K562 (cell line): ENCODE results near the gene DOCK1. TPM values are rescaled to one million over a fixed set of nuclear protein-coding genes. Genes with fewer than 3 reads are reported as not detected.

Experiments used
- ATAC-seq: fragments of 200-7000 bp; cut with Tn5 transposase; 3 replicates; pipeline ENCODE4 v1.9.1; 2020; ENCODE audit warnings: moderate library complexity
- BruUV-seq: library from RNA; stranded (reverse); fragments of 400-500 nt; replicated peaks from 2 replicates; lab custom pipeline; 2021; lab: Mats Ljungman, UMichigan
- CTCF ChIA-PET: fragments of 300-600 bp; formaldehyde crosslinking; extraction: SDS; loops from one replicate; lab custom pipeline; 2021; ENCODE audit warnings: low intra/inter-chr PET ratio; lab: Yijun Ruan, JAX
- POLR2A ChIA-PET: fragments of 300-600, 350-650 bp; sonication (Branson Sonifier 250); formaldehyde crosslinking; extraction: SDS; loops from one replicate; lab custom pipeline; 2021; ENCODE audit warnings: antibody characterized with exemption, inconsistent platforms; lab: Yijun Ruan, JAX
- DNase-seq, 4 experiments: peaks; one replicate each; pipeline versions ENCODE4 v3.0.0 to v3.0.0-alpha.2; 2011 to 2018; ENCODE audit warnings: low spot score in 3 of 4, mixed read lengths in 3 of 4; ENCODE audit errors: extremely low read depth in 1 of 4
- FAIRE-seq: peaks from 2 replicates; lab custom pipeline; 2011; peaks lifted over from hg19 to GRCh38; lab: Jason Lieb, UNC
- H2AFZ ChIP-seq: 2 replicates; pipeline ENCODE4 v1.6.0; 2011; ENCODE audit warnings: low read depth, low read length, control low read depth, inconsistent platforms
- H3K27ac ChIP-seq: fragments of 200-600 bp; 3 replicates; pipeline ENCODE4 v1.8.0; 2011; ENCODE audit warnings: low read depth, mild to moderate bottlenecking, control low read depth, inconsistent platforms, low read length, moderate library complexity, mixed read lengths; ENCODE audit errors: extremely low read depth
- H3K27me3 ChIP-seq, 2 experiments: fragments of 300-600 bp in 1 of 2; 2 replicates in 1 of 2; 3 replicates in 1 of 2; pipeline versions ENCODE4 v1.6.0 to v1.8.0; 2011; ENCODE audit warnings: inconsistent platforms in 2 of 2, low read length in 2 of 2, mild to moderate bottlenecking in 1 of 2, mixed read lengths in 1 of 2, moderate library complexity in 1 of 2; ENCODE audit not compliant: control insufficient read depth in 2 of 2, insufficient read depth in 2 of 2
- H3K36me3 ChIP-seq: fragments of 300-600 bp; 3 replicates; pipeline ENCODE4 v1.8.0; 2011; ENCODE audit warnings: mild to moderate bottlenecking, low read length, inconsistent platforms; ENCODE audit not compliant: control insufficient read depth, insufficient read depth
- H3K4me1 ChIP-seq, 2 experiments: fragments of 200-600 bp in 1 of 2; replicated peaks in 1 of 2; 2 replicates in 1 of 2; 3 replicates in 1 of 2; pipeline versions ENCODE4 v1.5.1 to v1.8.0; 2011; ENCODE audit warnings: inconsistent platforms in 2 of 2, low read length in 2 of 2, mild to moderate bottlenecking in 1 of 2, mixed read lengths in 1 of 2, moderate library complexity in 1 of 2; ENCODE audit not compliant: control insufficient read depth in 2 of 2, insufficient read depth in 2 of 2
- H3K4me2 ChIP-seq: 2 replicates; pipeline ENCODE4 v1.6.1; 2011; ENCODE audit warnings: low read length, control low read depth, inconsistent platforms, mixed read lengths; ENCODE audit not compliant: insufficient read depth
- H3K4me3 ChIP-seq: fragments of 200-600 bp; sonication (generic), shearing (Covaris generic); 2 replicates; pipeline ENCODE4 v1.5.1; 2016; ENCODE audit warnings: control low read depth, inconsistent platforms
- H3K79me2 ChIP-seq: fragments of 200-600 bp; 3 replicates; pipeline ENCODE4 v1.8.0; 2011; ENCODE audit warnings: low read length, inconsistent platforms; ENCODE audit not compliant: control insufficient read depth, insufficient read depth
- H3K9ac ChIP-seq, 2 experiments: 2 replicates each; pipeline versions ENCODE4 v1.6.0 to v1.6.1; 2011; ENCODE audit warnings: low read depth in 2 of 2, low read length in 2 of 2, control low read depth in 1 of 2, inconsistent platforms in 1 of 2, mild to moderate bottlenecking in 1 of 2, mixed read lengths in 1 of 2; ENCODE audit not compliant: insufficient read depth in 1 of 2
- H3K9me1 ChIP-seq: one replicate; pipeline ENCODE4 v1.6.0; 2011; ENCODE audit warnings: inconsistent platforms, mild to moderate bottlenecking, low read length, moderate library complexity; ENCODE audit not compliant: control insufficient read depth, insufficient read depth
- H3K9me3 ChIP-seq: replicated peaks from 2 replicates; pipeline ENCODE4 v1.5.1; 2011; ENCODE audit warnings: low read depth, low read length, inconsistent platforms; ENCODE audit not compliant: control insufficient read depth, insufficient read depth
- H4K20me1 ChIP-seq: replicated peaks from 2 replicates; pipeline ENCODE4 v1.6.1; 2011; ENCODE audit warnings: low read length, inconsistent platforms, mixed read lengths; ENCODE audit not compliant: control insufficient read depth, insufficient read depth
- CREB1 ChIP-seq, 2 experiments: sonication (generic) in 1 of 2; formaldehyde crosslinking in 1 of 2; IDR thresholded peaks; 2 replicates each; pipeline versions ENCODE4 v1.6.1 to v1.8.0; 2012 to 2022; ENCODE audit warnings: inconsistent platforms in 1 of 2, mild to moderate bottlenecking in 1 of 2, missing genetic modification reagents in 1 of 2, moderate library complexity in 1 of 2
- ETS2 ChIP-seq: IDR thresholded peaks from 2 replicates; pipeline ENCODE4 v1.6.1; 2016; ENCODE audit warnings: borderline replicate concordance, missing genetic modification characterization, mild to moderate bottlenecking, moderate library complexity, missing compliant biosample characterization; ENCODE audit not compliant: poor library complexity, severe bottlenecking
- HDAC3 ChIP-seq: fragments of 450-650 bp; IDR thresholded peaks from 2 replicates; pipeline ENCODE4 v1.6.1; 2018; ENCODE audit warnings: borderline replicate concordance, mild to moderate bottlenecking, moderate library complexity; ENCODE audit not compliant: partially characterized antibody
- HDGF ChIP-seq: fragments of 450-650 bp; IDR thresholded peaks from 2 replicates; pipeline ENCODE4 v1.6.1; 2016
- MAFG ChIP-seq: fragments of 450-650 bp; conservative IDR thresholded peaks from 2 replicates; pipeline ENCODE4 v1.6.1; 2016; ENCODE audit warnings: missing genetic modification characterization, missing compliant biosample characterization
- NFYB ChIP-seq: IDR thresholded peaks from 2 replicates; pipeline ENCODE4 v1.6.1; 2011; ENCODE audit warnings: mild to moderate bottlenecking, moderate library complexity; ENCODE audit not compliant: insufficient read length; ENCODE audit errors: extremely low read depth
- PTTG1 ChIP-seq: fragments of 450-650 bp; IDR thresholded peaks from 2 replicates; pipeline ENCODE4 v1.6.1; 2016; ENCODE audit warnings: low read depth, mild to moderate bottlenecking, missing genetic modification characterization, missing compliant biosample characterization
- PURB ChIP-seq: sonication (generic); formaldehyde crosslinking; IDR thresholded peaks from 2 replicates; pipeline ENCODE4 v1.9.0; 2021; ENCODE audit warnings: low read depth, mild to moderate bottlenecking, missing genetic modification reagents
- SMARCA4 ChIP-seq: fragments of 450-650 bp; IDR thresholded peaks from 2 replicates; pipeline ENCODE4 v1.6.1; 2016
- SRSF3 ChIP-seq: fragments of 200-400 bp; formaldehyde crosslinking; IDR thresholded peaks from 2 replicates; pipeline ENCODE4 v1.6.1; 2016; ENCODE audit warnings: mild to moderate bottlenecking, low read length, moderate library complexity; ENCODE audit not compliant: insufficient read depth
- TRIM25 ChIP-seq: fragments of 450-650 bp; IDR thresholded peaks from 2 replicates; pipeline ENCODE4 v1.7.0; 2016; ENCODE audit warnings: borderline replicate concordance
- ZKSCAN1 ChIP-seq: fragments of 150-350 bp; IDR thresholded peaks from 2 replicates; pipeline ENCODE4 v1.6.1; 2016; ENCODE audit warnings: low read depth, low read length
- WGBS: fragments of 100-300 bp; shearing (Covaris generic); methylation state at CpG from one replicate; pipeline ENCODE4 v1.1.6; 2016; ENCODE audit warnings: low coverage, mixed read lengths; ENCODE audit not compliant: insufficient coverage; ENCODE audit errors: missing lambda C conversion rate; 5-methylcytosine and 5-hydroxymethylcytosine counted together
- in situ Hi-C: fragments of 300-500 bp; cut with MboI; formaldehyde crosslinking; loops from 4 replicates; pipeline ENCODE4 v1.15.0; 2018; ENCODE audit warnings: inconsistent platforms, mixed read lengths
- intact Hi-C: fragments of 100-400 bp; cut with micrococcal nuclease; formaldehyde crosslinking; loops from 2 replicates; pipeline ENCODE4 v1.14.2; 2022
- polyA plus RNA-seq, 8 experiments: library from polyadenylated mRNA; depleted of rRNA in 4 of 8; stranded (reverse) in 5 of 8; unstranded in 3 of 8; fragments of >200 nt; fragmentation: Nextera tagmentation in 2 of 8; fragmentation: Illumina TruSeq in 1 of 8; extraction: Ambion mirVana in 2 of 8; extraction: Trizol in 1 of 8; gene quantifications; 2 replicates each; pipeline versions ENCODE4 v1.2.1 to v1.2.3, GENCODE V29; 2011 to 2014; ENCODE audit warnings: inconsistent platforms in 1 of 8, missing spikeins in 1 of 8
- total RNA-seq, 7 experiments: library from RNA; depleted of rRNA in 6 of 7; stranded (reverse); fragments of >200 nt in 6 of 7; fragmentation: Illumina TruSeq in 2 of 7; extraction: Trizol in 2 of 7; gene quantifications; 2 replicates each; pipeline versions ENCODE4 v1.2.1 to v1.2.3, GENCODE V29; 2011 to 2021; ENCODE audit warnings: low replicate concordance in 1 of 7

Gene DOCK1
- total and polyA plus RNA-seq, 9 of the 15 experiments (the other 6 are each of a cell fraction or from before 2014, with no cell fraction given) = 0.31 TPM; not detected in 8

- Histone ChIP-seq H3K4me1 (no peaks in the 10 kb centered on the region), H3K9me1 (no peaks in the 10 kb centered on the region), H3K27ac (no peak overlapping the region), H3K9me3 (no peaks in the 10 kb centered on the region), H4K20me1 (no peaks in the 10 kb centered on the region), H3K27me3 (no peaks in the 10 kb centered on the region), H3K9ac (no peak overlapping the region), H3K4me2 (no peak overlapping the region), H2AFZ (no peak overlapping the region), H3K79me2 (no peaks in the 10 kb centered on the region), H3K4me3 (no peak overlapping the region), H3K36me3 (no peaks in the 10 kb centered on the region)
- POLR2A ChIA-PET = no interaction called here
- FAIRE-seq = no peak
- DNase-seq = no peak
- ATAC-seq = no peak
- in situ Hi-C loops (no loop called here), intact Hi-C loops (no loop called here)
- no TSS peak for BruUV-seq
- no peak for TF ChIP-seq ETS2 (tag)
- 2% methylated on average over 5 of the region's 6 CpGs for WGBS
- CTCF ChIA-PET = no interaction called here
Observed at GRCh38 chr10:127179612-127180250, 274.5 kb downstream of the DOCK1 start.

- in situ Hi-C loops = no loop called here
- no peaks in the 10 kb centered on the region for H3K9me1 ChIP-seq
- DNase-seq (no peak), ATAC-seq (no peak), FAIRE-seq (no peak)
- WGBS = 0% methylated on average over 3 of the region's 4 CpGs
- TF ChIP-seq HDAC3 = no peak
- no peak for TF ChIP-seq PURB (CRISPR knock-in tag)
- TF ChIP-seq MAFG (tag) = no peak
- no peak for TF ChIP-seq SMARCA4
- no peak for TF ChIP-seq HDGF
- TF ChIP-seq CREB1 (IDR thresholded peaks at IDR 0.05) = no peak
- no peak for TF ChIP-seq CREB1 (CRISPR knock-in tag; IDR thresholded peaks at IDR 0.05)
- TF ChIP-seq ZKSCAN1 = no peak
- no peak for TF ChIP-seq TRIM25
- TF ChIP-seq SRSF3 = no peak
- TF ChIP-seq NFYB = no peak
- TF ChIP-seq PTTG1 (tag) = no peak
- H3K9ac ChIP-seq = no peak overlapping the region
- ChIA-PET POLR2A (no interaction called here), CTCF (no interaction called here)
- H3K4me1 ChIP-seq = no peaks in the 10 kb centered on the region
- H3K4me3 ChIP-seq = no peak overlapping the region
- no peaks in the 10 kb centered on the region for H4K20me1 ChIP-seq
- H3K79me2 ChIP-seq = no peaks in the 10 kb centered on the region
- no peak overlapping the region for H3K27ac ChIP-seq
- H3K9me3 ChIP-seq = no peaks in the 10 kb centered on the region
- H2AFZ ChIP-seq = no peak overlapping the region
- no peak overlapping the region for H3K4me2 ChIP-seq
- BruUV-seq = no TSS peak
- H3K36me3 ChIP-seq = no peaks in the 10 kb centered on the region
- H3K27me3 ChIP-seq = no peaks in the 10 kb centered on the region
- intact Hi-C loops = no loop called here
Observed at GRCh38 chr10:127182161-127182560, 276.9 kb downstream of the DOCK1 start.
